SK-N-SH (cell line): Measurements from ENCODE around the gene FAXDC2.

Experiments used
- CTCF ChIP-seq: fragments of 200-600 bp; sonication (generic); IDR thresholded peaks from 2 replicates; pipeline ENCODE4 v1.6.1; 2017; ENCODE audit warnings: antibody characterized with exemption, mild to moderate bottlenecking, moderate library complexity
- EP300 ChIP-seq, 2 experiments: IDR thresholded peaks; 2 replicates each; pipeline versions ENCODE4 v1.4.0 to v1.6.1; 2012; ENCODE audit warnings: borderline replicate concordance in 1 of 2, low read depth in 1 of 2, low read length in 1 of 2
- JUND ChIP-seq: IDR thresholded peaks from 2 replicates; pipeline ENCODE4 v1.4.0; 2012
- MXI1 ChIP-seq: IDR thresholded peaks from 2 replicates; pipeline ENCODE4 v1.6.1; 2012; ENCODE audit warnings: mild to moderate bottlenecking, low read depth, low read length, improper control_type of control experiment
- POLR2AphosphoS5 ChIP-seq: IDR thresholded peaks from 2 replicates; pipeline ENCODE4 v1.6.1; 2012; ENCODE audit warnings: low read depth, low read length
- RAD21 ChIP-seq: IDR thresholded peaks from 2 replicates; pipeline ENCODE4 v1.6.1; 2012; ENCODE audit warnings: mild to moderate bottlenecking, low read length
- RFX5 ChIP-seq: IDR thresholded peaks from 2 replicates; pipeline ENCODE4 v1.6.1; 2012; ENCODE audit warnings: mild to moderate bottlenecking, improper control_type of control experiment, low read length
- SIN3A ChIP-seq: IDR thresholded peaks from 2 replicates; pipeline ENCODE4 v1.6.1; 2012; ENCODE audit warnings: low read depth, mild to moderate bottlenecking, low read length, moderate library complexity, borderline replicate concordance
- YY1 ChIP-seq: IDR thresholded peaks from 2 replicates; pipeline ENCODE4 v1.4.0; 2012; ENCODE audit warnings: low read depth, mild to moderate bottlenecking

- TF ChIP-seq CTCF, result no peak
- no peak for TF ChIP-seq RAD21
- no peak for TF ChIP-seq MXI1
- no peak for TF ChIP-seq YY1
- TF ChIP-seq SIN3A, result no peak
- no peak for TF ChIP-seq RFX5
- TF ChIP-seq POLR2AphosphoS5, result no peak
- no peak for TF ChIP-seq EP300 (IDR thresholded peaks at IDR 0.05; ENCODE audit: borderline replicate concordance in 1 of 2, low read depth in 1 of 2, low read length in 1 of 2)
- no peak for TF ChIP-seq JUND
These were observed 21.3 kb upstream of the FAXDC2 start for GRCh38 chr5:154871734-154872133.
